IMR-90 (cell line): ENCODE data around the gene METRNL. TPM values are rescaled to one million over a fixed set of nuclear protein-coding genes. Genes with fewer than 3 reads are reported as not detected.

Experiments
- ATAC-seq: fragments of 200-7000 bp; cut with Tn5 transposase; 2 replicates; pipeline ENCODE4 v1.9.1; 2020; ENCODE audit warnings: low read depth, mild to moderate bottlenecking, moderate library complexity
- BruUV-seq: library from RNA; stranded (reverse); fragments of 400-500 nt; replicated peaks from 2 replicates; lab custom pipeline; 2021; lab: Mats Ljungman, UMichigan
- CTCF ChIA-PET: fragments of 300-600 bp; formaldehyde crosslinking; extraction: SDS; loops from one replicate; lab custom pipeline; 2021; ENCODE audit warnings: antibody characterized with exemption; lab: Yijun Ruan, JAX
- POLR2A ChIA-PET: fragments of 300-600 bp; sonication (Branson Sonifier 250); formaldehyde crosslinking; loops from one replicate; lab custom pipeline; 2022; ENCODE audit warnings: antibody characterized with exemption; ENCODE audit not compliant: unreplicated experiment; lab: Charles Lee
- DNase-seq: peaks from one replicate; pipeline ENCODE4 v3.0.0; 2013
- H2AFZ ChIP-seq: replicated peaks from 2 replicates; pipeline ENCODE3; 2013; ENCODE audit warnings: low read length, mild to moderate bottlenecking; ENCODE audit not compliant: poor library complexity
- H2AK5ac ChIP-seq: 2 replicates; pipeline ENCODE4 v1.6.1; 2013; ENCODE audit warnings: low read depth, low read length, inconsistent platforms
- H2AK9ac ChIP-seq: replicated peaks from 2 replicates; pipeline ENCODE3; 2013; ENCODE audit warnings: mild to moderate bottlenecking, low read depth, low read length, moderate library complexity; ENCODE audit not compliant: poor library complexity
- H2BK120ac ChIP-seq: 2 replicates; pipeline ENCODE4 v1.6.1; 2013; ENCODE audit warnings: low read depth, low read length, inconsistent platforms
- H2BK15ac ChIP-seq: 3 replicates; pipeline ENCODE4 v1.6.1; 2013; ENCODE audit warnings: low read depth, low read length, inconsistent platforms
- H2BK20ac ChIP-seq: 2 replicates; pipeline ENCODE4 v1.6.1; 2013; ENCODE audit warnings: low read depth, mild to moderate bottlenecking, inconsistent platforms, low read length, moderate library complexity
- H2BK5ac ChIP-seq: 2 replicates; pipeline ENCODE4 v1.6.1; 2013; ENCODE audit warnings: mild to moderate bottlenecking, low read depth, low read length, inconsistent platforms; ENCODE audit not compliant: poor library complexity, severe bottlenecking
- H3K14ac ChIP-seq: replicated peaks from 2 replicates; pipeline ENCODE4 v1.6.1; 2013; ENCODE audit warnings: low read depth, low read length, inconsistent platforms
- H3K18ac ChIP-seq: 2 replicates; pipeline ENCODE4 v1.6.1; 2013; ENCODE audit warnings: low read depth, low read length, control low read depth
- H3K23ac ChIP-seq: 2 replicates; pipeline ENCODE4 v1.6.1; 2013; ENCODE audit warnings: low read depth, low read length, inconsistent platforms
- H3K27ac ChIP-seq: 2 replicates; pipeline ENCODE4 v1.5.1; 2013; ENCODE audit warnings: mild to moderate bottlenecking, control low read depth, low read length; ENCODE audit not compliant: insufficient read depth
- H3K27me3 ChIP-seq: 2 replicates; pipeline ENCODE4 v1.6.1; 2013; ENCODE audit warnings: low read length; ENCODE audit not compliant: control insufficient read depth, insufficient read depth
- H3K36me3 ChIP-seq: 2 replicates; pipeline ENCODE4 v1.6.1; 2013; ENCODE audit warnings: low read length, mixed read lengths; ENCODE audit not compliant: control insufficient read depth, insufficient read depth
- H3K4ac ChIP-seq: 2 replicates; pipeline ENCODE4 v1.6.1; 2013; ENCODE audit warnings: low read depth, low read length, inconsistent platforms
- H3K4me1 ChIP-seq: 2 replicates; pipeline ENCODE4 v1.6.1; 2013; ENCODE audit warnings: low read length, mixed read lengths; ENCODE audit not compliant: control insufficient read depth, insufficient read depth
- H3K4me2 ChIP-seq: 2 replicates; pipeline ENCODE4 v1.6.1; 2013; ENCODE audit warnings: low read depth, mild to moderate bottlenecking, control low read depth, low read length, moderate library complexity
- H3K4me3 ChIP-seq: 2 replicates; pipeline ENCODE4 v1.5.1; 2013; ENCODE audit warnings: low read depth, mild to moderate bottlenecking, control low read depth, low read length, moderate library complexity; ENCODE audit not compliant: insufficient read depth
- H3K56ac ChIP-seq: 2 replicates; pipeline ENCODE4 v1.6.1; 2013; ENCODE audit warnings: low read length, inconsistent platforms; ENCODE audit not compliant: insufficient read depth; ENCODE audit errors: extremely low read depth
- H3K79me1 ChIP-seq, 2 experiments: 2 replicates each; pipeline ENCODE4 v1.6.1; 2013; ENCODE audit warnings: low read length in 2 of 2, inconsistent platforms in 1 of 2, low read depth in 1 of 2
- H3K9ac ChIP-seq: 2 replicates; pipeline ENCODE4 v1.6.1; 2013; ENCODE audit warnings: low read depth, low read length, control low read depth
- H3K9me1 ChIP-seq: 2 replicates; pipeline ENCODE4 v1.6.1; 2013; ENCODE audit warnings: low read length, inconsistent platforms; ENCODE audit not compliant: insufficient read depth
- H3K9me3 ChIP-seq: 2 replicates; pipeline ENCODE4 v1.6.1; 2013; ENCODE audit warnings: low read length; ENCODE audit not compliant: control insufficient read depth, insufficient read depth
- H4K20me1 ChIP-seq: 2 replicates; pipeline ENCODE4 v1.6.1; 2013; ENCODE audit warnings: low read length, inconsistent platforms; ENCODE audit not compliant: insufficient read depth
- H4K5ac ChIP-seq: 2 replicates; pipeline ENCODE4 v1.6.1; 2013; ENCODE audit warnings: mild to moderate bottlenecking, low read depth, low read length, control low read depth
- H4K8ac ChIP-seq, 2 experiments: 2 replicates each; pipeline ENCODE4 v1.6.1; 2013; ENCODE audit warnings: low read depth in 2 of 2, low read length in 2 of 2, control low read depth in 1 of 2, inconsistent platforms in 1 of 2
- H4K91ac ChIP-seq: 2 replicates; pipeline ENCODE4 v1.6.1; 2013; ENCODE audit warnings: low read depth, low read length, inconsistent platforms; ENCODE audit not compliant: insufficient read depth
- MAZ ChIP-seq: IDR thresholded peaks from 2 replicates; pipeline ENCODE4 v1.6.1; 2012; ENCODE audit warnings: low read depth, mild to moderate bottlenecking, low read length, improper control_type of control experiment, moderate library complexity, borderline replicate concordance
- MXI1 ChIP-seq: IDR thresholded peaks from 2 replicates; pipeline ENCODE4 v1.6.1; 2012; ENCODE audit warnings: low read depth, mild to moderate bottlenecking, low read length, moderate library complexity, borderline replicate concordance
- POLR2A ChIP-seq: IDR thresholded peaks from 2 replicates; pipeline ENCODE4 v1.6.1; 2012; ENCODE audit warnings: mild to moderate bottlenecking, low read depth, low read length
- RAD21 ChIP-seq: IDR thresholded peaks from 2 replicates; pipeline ENCODE4 v1.6.1; 2012; ENCODE audit warnings: low read length, improper control_type of control experiment
- RCOR1 ChIP-seq: IDR thresholded peaks from 2 replicates; pipeline ENCODE4 v1.6.1; 2012; ENCODE audit warnings: mild to moderate bottlenecking, low read length, improper control_type of control experiment; ENCODE audit not compliant: insufficient replicate concordance
- RFX5 ChIP-seq: IDR thresholded peaks from 2 replicates; pipeline ENCODE4 v1.8.0; 2012; ENCODE audit warnings: low read depth, mild to moderate bottlenecking, low read length, moderate library complexity
- SMC3 ChIP-seq: fragments of 150-350 bp; IDR thresholded peaks from 2 replicates; pipeline ENCODE4 v1.6.1; 2016; ENCODE audit warnings: low read depth, mild to moderate bottlenecking, antibody characterized with exemption, low read length, moderate library complexity
- whole genome bisulfite sequencing, 2 experiments: methylation state at CpG; one replicate each; pipeline versions ENCODE4 v1.1.5 to v1.1.7; 2013; ENCODE audit warnings: missing lambda C conversion rate in 2 of 2; ENCODE audit not compliant: insufficient read length in 1 of 2; ENCODE audit errors: extremely low coverage in 2 of 2; 5-methylcytosine and 5-hydroxymethylcytosine counted together
- dilution Hi-C: fragments of 300-500 bp; cut with HindIII; formaldehyde crosslinking; loops from one replicate; pipeline ENCODE4 v1.14.3; 2018; ENCODE audit warnings: low sequenced_read_pairs; ENCODE audit not compliant: unreplicated experiment
- in situ Hi-C: fragments of 300-500 bp; cut with MboI; formaldehyde crosslinking; loops from 3 replicates; pipeline ENCODE4 v1.14.3; 2019; ENCODE audit warnings: low sequenced_read_pairs, inconsistent platforms, mixed read lengths
- intact Hi-C: fragments of 100-400 bp; cut with micrococcal nuclease; formaldehyde crosslinking; loops from 2 replicates; pipeline ENCODE4 v1.10.0; 2022
- polyA plus RNA-seq, 3 experiments: library from polyadenylated mRNA; depleted of rRNA; stranded (reverse); fragments of >200 nt; gene quantifications; 2 replicates each; pipeline ENCODE4 v1.2.3, GENCODE V29; 2012; ENCODE audit warnings: low replicate concordance in 1 of 3
- total RNA-seq: library from RNA; depleted of rRNA; stranded (reverse); fragments of >200 nt; gene quantifications from 2 replicates; pipeline ENCODE4 v1.2.3, GENCODE V29; 2012
- TF ChIP-seq, protein P1 (sequence below): fragments of 150-350 bp; IDR thresholded peaks from 2 replicates; pipeline ENCODE4 v1.6.1; 2017; ENCODE audit warnings: mild to moderate bottlenecking, antibody characterized with exemption, low read length, low read depth

Gene METRNL
- total and polyA plus RNA-seq, 2 of the 4 experiments (the other 2 are of a cell fraction): 17.9 to 48.2 TPM

DNA sequence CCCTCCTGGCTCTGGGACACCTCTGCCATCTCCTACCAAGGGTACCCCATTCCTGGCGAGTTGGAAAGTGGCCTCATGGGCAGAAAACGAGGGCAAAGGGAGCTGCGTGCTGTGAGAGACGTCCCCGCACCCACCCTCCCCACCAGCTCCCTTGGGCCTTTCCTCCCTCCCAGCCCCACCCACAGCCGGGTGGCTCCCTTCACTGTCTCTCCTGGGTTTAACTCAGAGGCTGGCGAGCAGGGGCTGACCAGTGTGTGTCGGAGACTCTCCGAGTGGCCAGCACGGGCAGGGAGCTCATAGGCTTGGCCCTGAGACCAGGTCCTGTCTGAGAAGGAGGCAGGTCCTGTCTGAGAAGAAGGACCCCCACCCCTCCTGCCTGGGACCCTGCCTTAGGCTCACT lies 26.1 kb downstream of the METRNL start:
- ATAC-seq (no peak), DNase-seq (no peak)
- H2BK120ac ChIP-seq: no peak overlapping the region
- ChIA-PET POLR2A (no interaction called here), CTCF (no interaction called here)
- no peak overlapping the region for H2AFZ ChIP-seq
- no peak overlapping the region for H2AK9ac ChIP-seq
- no CpG with 5 or more reads among the region's 10 CpGs for WGBS, 2 experiments
- no peaks in the 10 kb centered on the region for H3K36me3 ChIP-seq
- peaks cover 4% of the 10 kb centered on the region; the same call in 1 of the 2 replicates for H3K9me3 ChIP-seq
- H3K4me2 ChIP-seq: no peak overlapping the region
- in situ Hi-C loops: no loop called here
- H3K27me3 ChIP-seq: no peaks in the 10 kb centered on the region
- H3K14ac ChIP-seq: no peak overlapping the region
- peak overlapping the region; percentile 33; the same call in 1 of the 2 replicates for H3K4ac ChIP-seq
- no peak overlapping the region for H2BK15ac ChIP-seq
- TF ChIP-seq RAD21 (no peak), MAZ (no peak), RCOR1 (no peak), RFX5 (no peak), SMC3 (no peak), POLR2A (no peak), MXI1 (no peak)
- TF ChIP-seq, protein P1, sequence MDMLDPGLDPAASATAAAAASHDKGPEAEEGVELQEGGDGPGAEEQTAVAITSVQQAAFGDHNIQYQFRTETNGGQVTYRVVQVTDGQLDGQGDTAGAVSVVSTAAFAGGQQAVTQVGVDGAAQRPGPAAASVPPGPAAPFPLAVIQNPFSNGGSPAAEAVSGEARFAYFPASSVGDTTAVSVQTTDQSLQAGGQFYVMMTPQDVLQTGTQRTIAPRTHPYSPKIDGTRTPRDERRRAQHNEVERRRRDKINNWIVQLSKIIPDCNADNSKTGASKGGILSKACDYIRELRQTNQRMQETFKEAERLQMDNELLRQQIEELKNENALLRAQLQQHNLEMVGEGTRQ: no peak
- no peak overlapping the region for H2BK20ac ChIP-seq
- H3K9me1 ChIP-seq: peaks cover 6% of the 10 kb centered on the region; the same call in 1 of the 2 replicates
- H3K23ac ChIP-seq: no peak overlapping the region
- no peaks in the 10 kb centered on the region for H3K79me1 ChIP-seq
- H3K27ac ChIP-seq: no peak overlapping the region
- H2BK5ac ChIP-seq: no peak overlapping the region
- peaks cover 23% of the 10 kb centered on the region for H3K4me1 ChIP-seq
- intact Hi-C loops: no loop called here
- no peak overlapping the region for H3K9ac ChIP-seq
- H4K20me1 ChIP-seq: no peaks in the 10 kb centered on the region
- H4K91ac ChIP-seq: no peak overlapping the region
- dilution Hi-C loops: no loop called here
- no peak overlapping the region for H3K18ac ChIP-seq
- no peak overlapping the region for H3K4me3 ChIP-seq
- no peak overlapping the region for H4K5ac ChIP-seq
- peak overlapping the region; percentile 8; the same call in 1 of the 2 replicates for H2AK5ac ChIP-seq
- no peak overlapping the region for H3K56ac ChIP-seq
- BruUV-seq: no TSS peak
- H4K8ac ChIP-seq: no peak overlapping the region
